NCI-H510A (cell line): ENCODE data around the gene ISY1.
"Not testable (repeated sequence)": the region's sequence is repeated elsewhere in the genome, so short reads cannot be mapped to it uniquely, and the experiment has no call there.

Experiments
- DNase-seq: peaks from one replicate; lab custom pipeline; 2025; lab: John Stamatoyannopoulos, UW

Gene ISY1

GRCh38 chr3:129120254-129121004, 40.4 kb downstream of the ISY1 start:
- peak; percentile 31 for DNase-seq

- no peak for DNase-seq
These were observed 41.3 kb downstream of the ISY1 start for GRCh38 chr3:129119365-129120100.

GRCh38 chr3:129118745-129119144, 42.1 kb downstream of the ISY1 start:
- no peak for DNase-seq

- DNase-seq: no peak
These were observed 43.7 kb downstream of the ISY1 start for GRCh38 chr3:129117134-129117533.

- DNase-seq: no peak
These were observed 44.3 kb downstream of the ISY1 start for GRCh38 chr3:129116482-129116946.

- DNase-seq: no peak
These were observed 46.4 kb downstream of the ISY1 start for GRCh38 chr3:129114455-129114854.

- DNase-seq: no peak
These were observed 48.4 kb downstream of the ISY1 start for GRCh38 chr3:129112308-129113052.

- not testable (repeated sequence) for DNase-seq
These were observed 49.6 kb downstream of the ISY1 start for GRCh38 chr3:129111076-129111780.

GRCh38 chr3:129107793-129108192, 53.1 kb downstream of the ISY1 start:
- peak; percentile 38 for DNase-seq

GRCh38 chr3:129106866-129107565, 53.8 kb downstream of the ISY1 start:
- DNase-seq: no peak

- no peak for DNase-seq
These were observed 54.5 kb downstream of the ISY1 start for GRCh38 chr3:129106320-129106719.

- DNase-seq: no peak
These were observed 55.0 kb downstream of the ISY1 start for GRCh38 chr3:129105862-129106261.

- DNase-seq: no peak
These were observed 56.3 kb downstream of the ISY1 start for GRCh38 chr3:129104498-129105079.

- no peak for DNase-seq
These were observed 56.8 kb downstream of the ISY1 start for GRCh38 chr3:129104051-129104450.

GRCh38 chr3:129103296-129103695, 57.6 kb downstream of the ISY1 start:
- DNase-seq: no peak

- no peak for DNase-seq
These were observed 59.3 kb downstream of the ISY1 start for GRCh38 chr3:129101370-129102138.

GRCh38 chr3:129100274-129100673, 60.6 kb downstream of the ISY1 start:
- no peak for DNase-seq

- DNase-seq: no peak
These were observed 65.6 kb downstream of the ISY1 start for GRCh38 chr3:129095285-129095684.

- not testable (repeated sequence) for DNase-seq
These were observed 72.6 kb downstream of the ISY1 start for GRCh38 chr3:129088312-129088711.

- DNase-seq: not testable (repeated sequence)
These were observed 73.0 kb downstream of the ISY1 start for GRCh38 chr3:129087904-129088303.
